Right ventricle myocardium superior (tissue), 1 donor: Measurements from ENCODE around the gene BRDT. TPM values are rescaled to one million over a fixed set of nuclear protein-coding genes. Genes with fewer than 3 reads are reported as not detected.

Experiments used
- ATAC-seq: fragments of 200-7000 bp; cut with Tn5 transposase; one replicate; pipeline ENCODE4 v1.9.1; 2020; ENCODE audit warnings: mild to moderate bottlenecking; ENCODE audit not compliant: poor library complexity
- DNase-seq: peaks from one replicate; pipeline ENCODE4 v3.0.0-alpha.2; 2020
- intact Hi-C: fragments of 100-400 bp; cut with DNase I; formaldehyde crosslinking; loops from one replicate; pipeline ENCODE4 v1.11.2; 2022
- total RNA-seq: library from RNA; stranded (reverse); fragmentation: NEBNext Ultra II Directional; extraction: Animal tissue kit (Norgen Biotek cat#: 25700); gene quantifications from one replicate; pipeline ENCODE4 v1.2.1, GENCODE V29; 2021
- donor health status: DM: no; HTN: yes; CAD: no; lungs with severe emphysema.

BRDT gene
- total RNA-seq, 1 donor from 2014 or later: not detected

DNA sequence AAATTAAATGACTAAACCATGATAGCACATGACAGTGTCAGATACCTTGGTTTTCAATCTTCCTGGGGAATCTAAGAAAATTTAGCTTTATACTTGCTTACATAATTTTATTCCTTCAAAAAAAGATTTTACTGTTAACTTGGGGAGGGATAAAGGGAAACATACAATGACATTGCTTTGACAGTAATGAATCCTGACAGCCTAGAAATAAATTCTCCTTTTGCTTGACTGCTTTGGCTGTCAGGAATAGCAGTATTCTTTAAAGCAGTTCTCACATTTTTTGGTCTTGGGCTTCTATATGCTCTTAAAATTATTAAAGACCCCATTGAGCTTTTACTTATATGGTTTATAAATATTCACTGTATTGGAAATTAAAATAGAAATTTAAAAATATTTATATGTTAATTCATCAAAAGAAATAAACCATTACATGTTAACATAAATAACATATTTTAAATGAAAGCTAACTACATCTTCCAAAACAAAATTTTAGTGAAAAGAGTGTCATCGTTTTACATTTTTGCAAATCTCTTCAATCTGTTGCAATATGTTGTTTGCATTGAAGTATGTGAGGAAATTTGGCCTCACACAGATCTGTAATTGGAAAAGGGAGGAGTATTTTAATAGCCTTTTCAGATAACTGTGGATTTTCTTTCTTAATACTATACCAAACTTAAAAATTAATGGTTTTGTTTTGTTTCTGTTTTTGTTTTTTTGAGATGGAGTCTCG is 96.7 kb downstream of the BRDT start:
- no peak for DNase-seq
- ATAC-seq: no peak
- intact Hi-C loops: no loop called here

DNA sequence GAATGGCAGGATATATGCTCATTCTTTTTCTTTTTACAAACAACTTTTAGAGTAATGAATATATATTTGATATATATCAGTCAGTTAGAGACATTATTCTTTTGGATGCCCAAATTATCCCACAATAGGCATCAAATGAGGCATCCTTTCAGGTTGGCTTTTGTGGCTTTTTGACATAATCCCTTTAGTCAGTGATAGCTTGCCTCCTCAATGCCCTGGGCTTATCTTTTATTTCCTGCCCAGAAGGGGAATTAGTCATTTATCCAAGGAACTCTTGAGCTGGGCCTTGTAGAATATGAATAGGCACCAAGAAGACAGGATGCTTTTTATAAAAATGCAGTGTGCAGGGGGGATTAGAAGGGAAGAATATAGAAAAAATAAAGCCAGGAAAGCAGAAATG is 102.7 kb downstream of the BRDT start:
- intact Hi-C loops: no loop called here
- ATAC-seq (no peak), DNase-seq (no peak)

Other genes with a start within 250 kb of the BRDT start
- 37.9 TPM for gene TGFBR3, start 63.2 kb upstream of the BRDT start, total RNA-seq
- not detected for gene EPHX4, start 80.6 kb downstream of the BRDT start, total RNA-seq
- gene SETSIP, start 126.0 kb downstream of the BRDT start, total RNA-seq: not detected
- gene BTBD8, start 130.9 kb downstream of the BRDT start, total RNA-seq: 5.9 TPM